ENCODE results near the gene RFX2.

RFX2 gene

DNA sequence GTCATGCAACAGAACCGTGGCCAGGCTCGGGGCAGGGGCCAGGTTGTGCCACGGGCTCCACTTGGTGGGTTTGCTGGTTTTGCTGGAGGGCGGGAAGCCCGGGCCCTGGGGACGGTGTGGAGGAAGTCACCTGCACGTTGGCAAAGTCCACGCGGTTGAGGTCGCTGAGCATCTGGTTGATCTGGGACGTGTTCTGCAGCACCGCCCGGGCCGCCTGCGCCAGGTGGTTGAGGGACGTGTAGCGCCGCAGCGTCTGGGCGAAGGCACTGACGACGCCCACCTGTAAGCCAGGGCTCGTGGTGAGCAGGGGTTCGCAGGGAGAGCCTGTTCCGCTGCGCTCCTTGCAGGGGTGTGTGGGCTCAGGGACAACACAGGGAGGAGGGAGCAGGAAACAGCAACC, 107.7 kb downstream of the RFX2 start:
- Histone ChIP-seq H3K4me1 (no peaks in the 10 kb centered on the region), H3K9me3 (no peaks in the 10 kb centered on the region), H3K27me3 (no peaks in the 10 kb centered on the region), H3K36me3 (peaks cover 47 to 93% (median 81%) of the 10 kb centered on the region in 3 donors), H3K27ac (no peak overlapping the region), H3K4me3 (no peak overlapping the region)
- intact Hi-C loops (cut with DNase I; ENCODE audit: low total_unique reads), result no loop called here
- no peak for DNase-seq
- TF ChIP-seq, protein P1, sequence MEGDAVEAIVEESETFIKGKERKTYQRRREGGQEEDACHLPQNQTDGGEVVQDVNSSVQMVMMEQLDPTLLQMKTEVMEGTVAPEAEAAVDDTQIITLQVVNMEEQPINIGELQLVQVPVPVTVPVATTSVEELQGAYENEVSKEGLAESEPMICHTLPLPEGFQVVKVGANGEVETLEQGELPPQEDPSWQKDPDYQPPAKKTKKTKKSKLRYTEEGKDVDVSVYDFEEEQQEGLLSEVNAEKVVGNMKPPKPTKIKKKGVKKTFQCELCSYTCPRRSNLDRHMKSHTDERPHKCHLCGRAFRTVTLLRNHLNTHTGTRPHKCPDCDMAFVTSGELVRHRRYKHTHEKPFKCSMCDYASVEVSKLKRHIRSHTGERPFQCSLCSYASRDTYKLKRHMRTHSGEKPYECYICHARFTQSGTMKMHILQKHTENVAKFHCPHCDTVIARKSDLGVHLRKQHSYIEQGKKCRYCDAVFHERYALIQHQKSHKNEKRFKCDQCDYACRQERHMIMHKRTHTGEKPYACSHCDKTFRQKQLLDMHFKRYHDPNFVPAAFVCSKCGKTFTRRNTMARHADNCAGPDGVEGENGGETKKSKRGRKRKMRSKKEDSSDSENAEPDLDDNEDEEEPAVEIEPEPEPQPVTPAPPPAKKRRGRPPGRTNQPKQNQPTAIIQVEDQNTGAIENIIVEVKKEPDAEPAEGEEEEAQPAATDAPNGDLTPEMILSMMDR (IDR thresholded peaks at IDR 0.05), result no peak

DNA sequence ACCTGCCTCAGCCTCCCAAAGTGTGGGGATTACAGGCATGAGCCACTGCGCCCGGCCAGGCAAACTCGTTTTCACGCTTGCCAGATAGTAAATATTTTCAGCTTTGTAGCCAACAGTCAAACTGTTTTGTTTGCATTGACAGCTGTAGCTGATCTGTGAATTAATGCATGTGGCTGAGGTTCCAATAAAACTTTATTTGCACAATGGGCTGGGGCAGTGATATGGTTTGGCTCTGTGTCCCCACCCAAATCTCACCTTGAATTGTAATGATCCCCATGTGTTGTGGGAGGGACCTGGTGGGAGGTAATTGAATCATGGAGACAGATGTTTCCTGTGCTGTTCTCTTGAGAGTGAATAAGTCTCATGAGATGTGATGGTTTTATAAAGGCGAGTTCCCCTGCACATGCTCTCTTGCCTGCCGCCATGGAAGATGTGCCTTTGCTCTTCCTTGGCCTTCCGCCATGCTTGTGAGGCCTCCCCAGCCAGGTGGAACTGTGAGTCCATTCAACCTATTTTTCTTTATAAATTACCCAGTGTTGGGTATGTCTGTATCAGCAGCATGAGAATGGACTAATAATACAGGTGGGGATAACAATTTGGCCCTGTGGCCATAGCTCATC, 110.0 kb downstream of the RFX2 start:
- DNase-seq, result no peak
- TF ChIP-seq, protein P1 (IDR thresholded peaks at IDR 0.05), result no peak
- Histone ChIP-seq H3K4me3 (no peak overlapping the region), H3K9me3 (no peaks in the 10 kb centered on the region), H3K36me3 (peaks cover 39 to 95% (median 82%) of the 10 kb centered on the region in 3 donors), H3K4me1 (no peaks in the 10 kb centered on the region), H3K27me3 (no peaks in the 10 kb centered on the region), H3K27ac (no peak overlapping the region)
- intact Hi-C loops (cut with DNase I; ENCODE audit: low total_unique reads), result no loop called here

DNA sequence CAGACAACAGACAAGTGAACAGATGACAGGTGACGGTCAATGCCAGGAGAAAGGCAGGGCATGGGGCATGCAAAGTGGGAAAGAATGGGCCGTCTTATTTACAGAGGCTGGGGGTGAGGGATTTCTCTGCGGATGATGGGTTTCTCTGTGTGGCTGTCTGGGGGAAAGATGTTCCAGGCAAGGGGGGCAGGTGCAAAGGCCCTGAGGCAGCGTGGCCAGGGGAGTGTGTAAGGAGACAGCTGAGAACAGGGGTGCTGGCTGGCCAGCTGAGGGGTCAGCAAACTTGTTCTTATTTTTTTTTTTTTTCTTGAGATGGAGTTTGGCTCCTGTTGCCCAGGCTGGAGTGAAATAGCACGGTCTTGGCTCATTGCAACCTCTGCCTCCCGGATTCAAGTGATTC, 110.6 kb downstream of the RFX2 start:
- DNase-seq, result no peak
- H3K27ac ChIP-seq, result no peak overlapping the region
- peaks cover 39 to 94% (median 82%) of the 10 kb centered on the region in 3 donors for H3K36me3 ChIP-seq
- H3K4me1 ChIP-seq, result no peaks in the 10 kb centered on the region
- H3K4me3 ChIP-seq, result no peak overlapping the region
- TF ChIP-seq, protein P1 (IDR thresholded peaks at IDR 0.05), result no peak
- H3K9me3 ChIP-seq, result no peaks in the 10 kb centered on the region
- intact Hi-C loops (cut with DNase I; ENCODE audit: low total_unique reads), result no loop called here
- H3K27me3 ChIP-seq, result no peaks in the 10 kb centered on the region

DNA sequence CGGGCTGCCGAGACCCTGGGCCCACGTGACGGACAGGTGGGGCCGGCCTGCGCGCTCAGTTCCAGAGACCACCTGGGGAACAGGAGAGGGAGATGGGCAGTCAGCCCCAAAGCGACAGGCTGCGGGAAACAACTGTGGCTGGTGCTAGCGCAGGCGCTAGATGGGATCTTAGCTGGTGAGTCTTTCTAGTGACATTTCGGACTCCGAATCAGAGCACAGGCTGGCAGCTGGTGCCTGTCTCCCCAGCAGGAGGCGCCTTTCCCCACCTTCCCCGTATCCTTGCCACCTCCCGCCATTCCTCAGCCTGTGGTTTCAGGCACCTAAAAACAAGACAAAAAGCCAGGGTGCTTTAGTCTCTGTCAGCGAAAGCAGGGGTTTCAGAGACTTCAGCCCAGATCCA, 112.9 kb downstream of the RFX2 start:
- intact Hi-C loops (cut with DNase I; ENCODE audit: low total_unique reads), result no loop called here

DNA sequence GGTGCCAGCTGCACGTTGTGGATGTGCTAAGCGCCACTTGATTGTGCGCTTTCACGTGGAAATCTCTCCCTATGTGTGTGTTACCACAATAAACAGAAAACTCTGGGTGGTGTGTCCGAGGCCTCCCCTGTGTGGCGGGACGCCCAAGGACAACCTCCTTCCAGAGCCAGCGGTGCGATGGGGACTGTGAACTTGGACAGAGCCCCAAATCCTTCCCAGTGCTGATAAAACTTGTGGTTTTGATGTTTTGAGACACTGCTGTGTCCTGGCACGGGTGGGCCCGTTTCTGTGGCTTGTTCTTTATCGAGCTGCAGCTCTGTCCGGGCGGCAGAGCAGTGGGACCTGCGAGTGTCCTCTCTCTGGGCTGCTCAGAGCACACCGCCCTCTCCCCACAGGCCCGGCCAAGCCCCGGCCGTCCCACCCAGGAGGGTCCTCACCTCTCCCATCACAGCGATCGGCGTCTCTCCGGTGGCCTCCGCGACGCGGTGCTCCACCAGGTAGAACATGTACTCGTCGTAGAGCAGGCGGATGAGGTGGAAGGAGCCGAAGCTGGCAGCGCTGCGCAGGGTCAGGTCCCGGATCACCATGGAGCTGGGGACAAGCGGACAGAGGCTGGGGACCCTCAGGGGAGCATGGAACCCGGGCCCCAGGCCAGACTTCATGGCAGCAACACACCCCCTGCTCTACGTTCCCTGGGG, 113.5 kb downstream of the RFX2 start:
- Histone ChIP-seq H3K9me3 (no peaks in the 10 kb centered on the region), H3K27me3 (no peaks in the 10 kb centered on the region), H3K27ac (no peak overlapping the region), H3K36me3 (peaks cover 24 to 93% (median 81%) of the 10 kb centered on the region in 3 donors), H3K4me1 (no peaks in the 10 kb centered on the region), H3K4me3 (no peak overlapping the region)
- intact Hi-C loops (cut with DNase I; ENCODE audit: low total_unique reads), result no loop called here
- TF ChIP-seq, protein P1 (IDR thresholded peaks at IDR 0.05), result no peak
- DNase-seq, result no peak

More for the DNA sequence above, 112.9 kb downstream of the RFX2 start:
- TF ChIP-seq, protein P1 (IDR thresholded peaks at IDR 0.05), result no peak
- Histone ChIP-seq H3K4me1 (no peaks in the 10 kb centered on the region), H3K27me3 (no peaks in the 10 kb centered on the region), H3K9me3 (no peaks in the 10 kb centered on the region), H3K4me3 (no peak overlapping the region), H3K27ac (no peak overlapping the region), H3K36me3 (peaks cover 27 to 94% (median 82%) of the 10 kb centered on the region in 3 donors)
- no peak for DNase-seq

Measured in tibial artery (tissue), 4 donors.